Small intestine (tissue), 7 donors: ENCODE data around the gene TGFBR3L. TPM values are rescaled to one million over a fixed set of nuclear protein-coding genes. Genes with fewer than 3 reads are reported as not detected.

Experiments
- DNase-seq, 2 donors: peaks; one replicate each; pipeline versions ENCODE4 v3.0.0 to v3.0.0-alpha.2; 2013
- FAIRE-seq: peaks from 2 replicates; lab custom pipeline; 2012; peaks lifted over from hg19 to GRCh38; lab: Jason Lieb, UNC
- H3K27ac ChIP-seq, 3 donors: one replicate each; pipeline ENCODE4 v1.5.1; 2013; ENCODE audit warnings: low read length in 2 of 3, mild to moderate bottlenecking in 2 of 3, control low read depth in 1 of 3, inconsistent platforms in 1 of 3, low read depth in 1 of 3, moderate library complexity in 1 of 3
- H3K27me3 ChIP-seq, 3 donors: one replicate each; pipeline ENCODE4 v1.6.1; 2013; ENCODE audit warnings: low read length in 3 of 3, inconsistent platforms in 1 of 3; ENCODE audit not compliant: control insufficient read depth in 3 of 3, insufficient read depth in 3 of 3
- H3K36me3 ChIP-seq, 3 donors: one replicate each; pipeline ENCODE4 v1.6.1; 2013; ENCODE audit warnings: low read length in 3 of 3, inconsistent platforms in 1 of 3, low read depth in 1 of 3, mild to moderate bottlenecking in 1 of 3, moderate library complexity in 1 of 3; ENCODE audit not compliant: control insufficient read depth in 3 of 3, insufficient read depth in 2 of 3
- H3K4me1 ChIP-seq, 3 donors: one replicate each; pipeline ENCODE4 v1.6.1; 2013; ENCODE audit warnings: low read length in 2 of 3, inconsistent platforms in 1 of 3, low read depth in 1 of 3, mild to moderate bottlenecking in 1 of 3, moderate library complexity in 1 of 3; ENCODE audit not compliant: control insufficient read depth in 3 of 3, insufficient read depth in 2 of 3
- H3K4me3 ChIP-seq, 3 donors: one replicate each; pipeline ENCODE4 v1.5.1; 2013; ENCODE audit warnings: low read length in 3 of 3, control low read depth in 1 of 3, inconsistent platforms in 1 of 3, low read depth in 1 of 3, mild to moderate bottlenecking in 1 of 3, moderate library complexity in 1 of 3
- H3K9me3 ChIP-seq, 2 donors: one replicate each; pipeline ENCODE4 v1.6.1; 2013; ENCODE audit warnings: low read depth in 1 of 2, low read length in 1 of 2; ENCODE audit not compliant: control insufficient read depth in 2 of 2, insufficient read depth in 1 of 2
- whole genome bisulfite sequencing, 3 donors: extraction: QIAGEN DNeasy Blood & Tissue Kit; methylation state at CpG; one replicate each; pipeline ENCODE4 v1.1.7; 2013; 5-methylcytosine and 5-hydroxymethylcytosine counted together
- polyA plus RNA-seq, 4 donors: library from polyadenylated mRNA; stranded (reverse) in 3 of 4; unstranded in 1 of 4; fragments of 200-250 nt in 3 of 4; fragments of 120-200 nt in 1 of 4; gene quantifications; one replicate each; pipeline versions ENCODE4 v1.2.1 to v1.2.3, GENCODE V29; 2013
- donor health status: healthy with polysubstance abuse.
- donor health status: control.
- donor health status: control.
- donor health status: Bipolar disorder and iron deficiency.
- donor health status: healthy.

Gene TGFBR3L
- polyA plus RNA-seq, 4 donors, result 0.21 to 1.4 TPM; not detected in 2

DNA sequence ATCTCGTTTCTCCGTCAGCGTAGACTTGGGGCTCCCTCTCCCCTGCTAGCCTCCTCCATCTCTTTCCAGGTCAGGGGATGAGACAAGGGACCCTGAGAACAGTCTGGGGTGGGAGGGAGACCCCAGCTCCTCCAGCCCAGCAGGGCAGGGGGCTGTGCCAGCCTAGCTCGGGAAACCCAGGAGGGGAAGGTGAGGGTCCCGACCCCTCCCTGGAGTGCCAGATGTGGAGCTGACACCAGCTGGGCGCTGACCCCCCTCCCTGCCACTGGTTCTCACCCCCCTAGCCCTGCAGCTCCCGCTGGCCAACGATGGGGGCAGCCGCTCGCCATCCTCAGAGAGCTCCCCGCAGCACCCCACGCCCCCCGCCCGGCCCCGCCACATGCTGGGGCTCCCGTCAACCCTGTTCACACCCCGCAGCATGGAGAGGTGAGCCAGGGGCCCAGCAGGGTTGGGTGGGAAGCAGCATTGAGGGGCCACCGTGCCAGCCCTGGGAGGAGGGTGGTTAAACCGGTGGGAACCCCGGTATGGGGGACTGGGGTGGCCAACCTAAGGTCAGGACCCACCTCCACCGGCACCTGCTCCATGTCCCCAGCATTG lies 5.1 kb upstream of the TGFBR3L start:
- Histone ChIP-seq H3K4me1 (peaks cover 0 to 11% (median 0%) of the 10 kb centered on the region in 3 donors), H3K4me3 (no peak overlapping the region), H3K27ac (no peak overlapping the region), H3K27me3 (peaks cover 0 to 3% (median 0%) of the 10 kb centered on the region in 3 donors), H3K9me3 (no peaks in the 10 kb centered on the region), H3K36me3 (peaks cover 8 to 79% (median 18%) of the 10 kb centered on the region in 3 donors)
- FAIRE-seq, result no peak
- WGBS, 3 donors, result 89 to 94% (median 93%) methylated on average over 20 to 21 of the region's 21 CpGs
- DNase-seq, result no peak

DNA sequence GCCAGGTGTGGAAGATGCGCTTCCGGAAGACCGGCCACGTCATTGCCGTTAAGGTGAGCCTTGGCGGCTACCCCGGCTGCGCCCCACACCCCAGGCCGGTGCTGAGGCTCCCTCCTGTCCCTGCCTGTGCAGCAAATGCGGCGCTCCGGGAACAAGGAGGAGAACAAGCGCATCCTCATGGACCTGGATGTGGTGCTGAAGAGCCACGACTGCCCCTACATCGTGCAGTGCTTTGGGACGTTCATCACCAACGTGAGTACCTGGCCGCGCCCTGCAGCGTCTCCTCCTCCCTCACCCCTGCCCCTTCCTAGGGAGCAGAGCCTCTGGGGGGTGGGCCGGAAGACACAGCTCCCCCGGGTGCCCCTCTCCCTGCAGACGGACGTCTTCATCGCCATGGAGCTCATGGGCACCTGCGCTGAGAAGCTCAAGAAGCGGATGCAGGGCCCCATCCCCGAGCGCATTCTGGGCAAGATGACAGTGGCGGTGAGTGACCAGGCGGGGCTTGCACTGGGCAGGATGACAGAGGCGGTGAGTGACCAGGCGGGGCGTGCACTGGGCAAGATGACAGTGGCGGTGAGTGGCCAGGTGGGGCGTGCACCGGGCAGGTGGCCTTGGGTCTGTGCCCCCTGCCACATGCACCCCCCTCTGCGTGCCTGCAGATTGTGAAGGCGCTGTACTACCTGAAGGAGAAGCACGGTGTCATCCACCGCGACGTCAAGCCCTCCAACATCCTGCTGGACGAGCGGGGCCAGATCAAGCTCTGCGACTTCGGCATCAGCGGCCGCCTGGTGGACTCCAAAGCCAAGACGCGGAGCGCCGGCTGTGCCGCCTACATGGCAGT lies 4.1 kb upstream of the TGFBR3L start:
- H3K27me3 ChIP-seq, result peaks cover 0 to 13% (median 3%) of the 10 kb centered on the region in 3 donors
- no peak overlapping the region for H3K27ac ChIP-seq
- H3K9me3 ChIP-seq, result no peaks in the 10 kb centered on the region
- peaks cover 8 to 71% (median 18%) of the 10 kb centered on the region in 3 donors for H3K36me3 ChIP-seq
- FAIRE-seq (no peak), DNase-seq (no peak)
- 93 to 94% (median 94%) methylated on average over 54 of the region's 54 CpGs for WGBS, 3 donors
- H3K4me1 ChIP-seq, result peaks cover 0 to 4% (median 0%) of the 10 kb centered on the region in 3 donors
- no peak overlapping the region for H3K4me3 ChIP-seq

DNA sequence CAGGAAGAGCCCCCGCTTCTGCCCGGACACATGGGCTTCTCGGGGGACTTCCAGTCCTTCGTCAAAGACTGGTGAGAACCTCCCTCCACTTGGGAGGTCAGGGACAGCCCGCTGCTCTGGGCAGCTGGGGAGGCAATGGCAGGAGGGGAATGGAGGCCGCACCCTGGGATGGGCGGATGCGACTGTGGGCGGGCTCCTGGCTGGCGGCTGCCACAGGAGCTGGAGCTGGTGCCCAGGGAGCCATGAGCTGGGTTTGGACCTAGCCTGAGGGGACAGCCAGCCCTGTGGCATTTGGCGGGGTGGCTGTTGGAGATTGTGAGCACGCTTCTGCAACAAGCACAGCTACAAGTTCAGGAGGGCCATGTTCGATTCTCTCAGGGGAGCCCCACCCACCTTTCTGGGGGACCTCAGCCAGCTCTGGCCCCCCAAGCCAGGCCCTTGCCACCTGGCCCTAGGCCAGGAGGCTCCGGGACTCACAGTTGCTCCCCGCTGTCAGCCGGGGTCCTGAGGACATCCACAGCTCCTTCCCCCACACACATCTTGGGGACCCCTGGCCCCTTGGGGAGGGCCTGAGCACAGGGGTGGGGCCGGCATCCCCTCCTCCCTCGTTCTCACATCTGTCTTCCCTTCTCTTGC lies 3.0 kb upstream of the TGFBR3L start:
- Histone ChIP-seq H3K4me3 (no peak overlapping the region), H3K36me3 (peaks cover 6 to 62% (median 18%) of the 10 kb centered on the region in 3 donors), H3K4me1 (peaks cover 0 to 10% (median 0%) of the 10 kb centered on the region in 3 donors), H3K27me3 (peaks cover 0 to 23% (median 8%) of the 10 kb centered on the region in 3 donors), H3K27ac (no peak overlapping the region), H3K9me3 (no peaks in the 10 kb centered on the region)
- 87 to 90% (median 88%) methylated on average over 18 of the region's 18 CpGs for WGBS, 3 donors
- DNase-seq (no peak), FAIRE-seq (no peak)

GRCh38 chr19:7912144-7912696 lies 2.4 kb upstream of the TGFBR3L start:
- DNase-seq (no peak), FAIRE-seq (no peak)
- no peaks in the 10 kb centered on the region for H3K9me3 ChIP-seq
- H3K27ac ChIP-seq, result no peak overlapping the region
- WGBS, 3 donors, result 92 to 94% (median 92%) methylated on average over 19 to 31 of the region's 31 CpGs
- H3K4me3 ChIP-seq, result no peak overlapping the region
- peaks cover 6 to 59% (median 18%) of the 10 kb centered on the region in 3 donors for H3K36me3 ChIP-seq
- H3K4me1 ChIP-seq, result peaks cover 2 to 13% (median 2%) of the 10 kb centered on the region in 3 donors
- H3K27me3 ChIP-seq, result peaks cover 0 to 27% (median 11%) of the 10 kb centered on the region in 3 donors

DNA sequence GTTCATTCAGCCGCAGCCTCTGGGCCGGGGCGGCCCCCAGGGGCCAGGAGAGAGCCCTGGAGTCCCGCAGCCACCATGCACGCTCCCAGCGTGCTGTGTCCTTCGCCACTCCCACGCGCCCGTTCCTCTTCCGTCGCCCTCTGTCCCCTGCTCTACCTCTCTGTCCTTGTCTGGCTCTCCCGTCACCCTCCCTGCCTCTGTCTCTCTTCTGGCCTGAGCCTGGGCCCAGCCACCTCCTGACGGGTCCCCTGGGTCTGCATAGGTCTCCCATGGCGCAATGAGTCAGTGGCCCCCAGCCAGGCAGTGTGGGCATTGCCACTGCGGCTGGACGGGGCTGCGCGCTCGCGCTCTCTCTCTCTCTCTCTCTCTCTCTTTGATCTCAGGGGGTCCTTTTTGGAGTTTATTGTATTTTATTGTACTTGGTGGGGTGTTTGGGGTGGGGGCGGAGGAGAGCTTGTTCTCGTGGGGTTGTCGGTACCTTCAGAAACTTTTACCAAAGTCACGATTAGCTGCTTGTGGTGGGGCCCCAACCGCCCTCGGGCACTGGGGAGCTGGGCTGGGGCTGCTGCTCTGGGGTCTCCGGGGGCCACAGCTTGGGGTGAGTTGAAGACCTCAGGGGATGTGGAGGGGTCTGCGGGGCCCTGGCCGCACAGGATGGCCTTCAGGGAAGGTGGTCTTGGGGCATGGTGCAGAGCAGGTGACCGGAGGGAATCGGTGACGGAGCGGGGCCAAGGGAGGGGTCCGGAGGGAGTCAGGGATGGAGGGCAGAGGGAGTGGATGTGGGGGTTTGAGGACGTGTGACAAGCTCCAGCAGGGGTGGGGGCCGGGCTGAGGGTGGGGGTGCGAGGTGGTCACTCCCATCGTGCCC lies 1.7 kb upstream of the TGFBR3L start:
- WGBS, 3 donors, result 93% methylated on average over 33 to 39 of the region's 39 CpGs
- H3K27ac ChIP-seq, result no peak overlapping the region
- no peak overlapping the region for H3K4me3 ChIP-seq
- no peaks in the 10 kb centered on the region for H3K9me3 ChIP-seq
- H3K36me3 ChIP-seq, result peaks cover 6 to 52% (median 18%) of the 10 kb centered on the region in 3 donors
- H3K27me3 ChIP-seq, result peaks cover 0 to 32% (median 14%) of the 10 kb centered on the region in 3 donors
- H3K4me1 ChIP-seq, result peaks cover 2 to 16% (median 3%) of the 10 kb centered on the region in 3 donors
- FAIRE-seq (no peak), DNase-seq (no peak)

- H3K9me3 ChIP-seq, result no peaks in the 10 kb centered on the region
- 83 to 87% (median 85%) methylated on average over 10 of the region's 10 CpGs for WGBS, 3 donors
Observed at GRCh38 chr19:7913652-7914051, 978 bp upstream of the TGFBR3L start.

GRCh38 chr19:7914099-7914498 lies 531 bp upstream of the TGFBR3L start:
- Histone ChIP-seq H3K27me3 (peaks cover 0 to 44% (median 20%) of the 10 kb centered on the region in 3 donors), H3K4me1 (peaks cover 2 to 26% (median 3%) of the 10 kb centered on the region in 3 donors), H3K36me3 (peaks cover 4 to 42% (median 18%) of the 10 kb centered on the region in 3 donors), H3K9me3 (no peaks in the 10 kb centered on the region), H3K4me3 (no peak overlapping the region), H3K27ac (no peak overlapping the region)
- 43 to 59% (median 47%) methylated on average over 12 of the region's 12 CpGs for WGBS, 3 donors
- no peak for DNase-seq
- FAIRE-seq, result no peak

More at GRCh38 chr19:7913652-7914051, 978 bp upstream of the TGFBR3L start:
- Histone ChIP-seq H3K27ac (no peak overlapping the region), H3K4me3 (no peak overlapping the region), H3K36me3 (peaks cover 6 to 46% (median 18%) of the 10 kb centered on the region in 3 donors), H3K4me1 (peaks cover 2 to 22% (median 3%) of the 10 kb centered on the region in 3 donors), H3K27me3 (peaks cover 0 to 40% (median 18%) of the 10 kb centered on the region in 3 donors)
- DNase-seq, result no peak
- no peak for FAIRE-seq
